Activated CD4-positive, alpha-beta memory T cell treated with anti-CD3 and anti-CD28 coated beads for 36 hours (primary cell): ENCODE data around the gene GH2. TPM values are rescaled to one million over a fixed set of nuclear protein-coding genes. Genes with fewer than 3 reads are reported as not detected.
"Not testable (repeated sequence)": the region's sequence is repeated elsewhere in the genome, so short reads cannot be mapped to it uniquely, and the experiment has no call there.

Source experiments
- CTCF ChIA-PET: fragments of 350-600 bp; sonication (Branson Sonifier 250); formaldehyde crosslinking; loops from one replicate; lab custom pipeline; 2021; ENCODE audit warnings: antibody characterized with exemption, inconsistent platforms; lab: Charles Lee
- POLR2A ChIA-PET: fragments of 350-600 bp; sonication (Branson Sonifier 250); formaldehyde crosslinking; loops from one replicate; lab custom pipeline; 2021; ENCODE audit warnings: antibody characterized with exemption; lab: Charles Lee
- DNase-seq: peaks from one replicate; pipeline ENCODE4 v3.0.0-alpha.2; 2020
- H3K27ac Mint-ChIP-seq: one replicate; pipeline ENCODE4 v1.8.0; 2021; ENCODE audit warnings: mixed read lengths
- H3K27me3 Mint-ChIP-seq: one replicate; pipeline ENCODE4 v1.8.0; 2021; ENCODE audit warnings: mixed read lengths
- H3K36me3 Mint-ChIP-seq: one replicate; pipeline ENCODE4 v1.8.0; 2021; ENCODE audit warnings: mixed read lengths
- H3K4me1 Mint-ChIP-seq: one replicate; pipeline ENCODE4 v1.8.0; 2021; ENCODE audit warnings: low read depth, mixed read lengths
- H3K4me3 Mint-ChIP-seq: one replicate; pipeline ENCODE4 v1.8.0; 2021; ENCODE audit warnings: mild to moderate bottlenecking, mixed read lengths
- H3K9me3 Mint-ChIP-seq: one replicate; pipeline ENCODE4 v1.8.0; 2021; ENCODE audit warnings: mixed read lengths
- intact Hi-C: fragments of 100-400 bp; cut with micrococcal nuclease; formaldehyde crosslinking; loops from one replicate; pipeline ENCODE4 v1.15.1; 2023
- total RNA-seq, 2 experiments: library from RNA; stranded (reverse); gene quantifications; one replicate each; pipeline ENCODE4 v1.2.3, GENCODE V29; 2021

The GH2 gene
- total RNA-seq, 2 experiments from 2014 or later = not detected

DNA sequence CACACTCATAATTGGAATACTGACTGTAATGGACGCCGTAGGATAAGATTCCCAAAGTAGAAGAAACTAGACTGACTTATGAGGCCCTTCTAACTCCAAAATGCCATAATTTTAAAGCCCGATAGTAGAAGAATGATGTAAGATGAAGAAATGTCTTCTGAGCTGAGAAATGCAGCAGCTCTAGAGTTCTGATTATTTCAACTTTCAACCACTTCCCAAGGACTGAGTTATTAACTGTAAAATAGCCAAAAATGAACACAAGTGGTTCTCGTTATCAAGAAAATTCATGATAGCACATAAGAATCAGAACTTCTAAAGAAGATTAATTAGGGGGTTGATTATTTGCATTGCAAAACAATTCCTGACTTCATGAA lies 11.5 kb downstream of the GH2 start:
- H3K9me3 Mint-ChIP-seq, H3K27ac Mint-ChIP-seq, DNase-seq, H3K36me3 Mint-ChIP-seq, H3K27me3 Mint-ChIP-seq, intact Hi-C loops, POLR2A ChIA-PET, H3K4me1 Mint-ChIP-seq, H3K4me3 Mint-ChIP-seq: not testable (repeated sequence)
- CTCF ChIA-PET = interaction anchor here (0.7 to 1.9 kb wide), 3 partner anchors 10 to 32 kb away, joined by 3 to 8 read pairs (median 5); no protein-coding TSS in a partner anchor

DNA sequence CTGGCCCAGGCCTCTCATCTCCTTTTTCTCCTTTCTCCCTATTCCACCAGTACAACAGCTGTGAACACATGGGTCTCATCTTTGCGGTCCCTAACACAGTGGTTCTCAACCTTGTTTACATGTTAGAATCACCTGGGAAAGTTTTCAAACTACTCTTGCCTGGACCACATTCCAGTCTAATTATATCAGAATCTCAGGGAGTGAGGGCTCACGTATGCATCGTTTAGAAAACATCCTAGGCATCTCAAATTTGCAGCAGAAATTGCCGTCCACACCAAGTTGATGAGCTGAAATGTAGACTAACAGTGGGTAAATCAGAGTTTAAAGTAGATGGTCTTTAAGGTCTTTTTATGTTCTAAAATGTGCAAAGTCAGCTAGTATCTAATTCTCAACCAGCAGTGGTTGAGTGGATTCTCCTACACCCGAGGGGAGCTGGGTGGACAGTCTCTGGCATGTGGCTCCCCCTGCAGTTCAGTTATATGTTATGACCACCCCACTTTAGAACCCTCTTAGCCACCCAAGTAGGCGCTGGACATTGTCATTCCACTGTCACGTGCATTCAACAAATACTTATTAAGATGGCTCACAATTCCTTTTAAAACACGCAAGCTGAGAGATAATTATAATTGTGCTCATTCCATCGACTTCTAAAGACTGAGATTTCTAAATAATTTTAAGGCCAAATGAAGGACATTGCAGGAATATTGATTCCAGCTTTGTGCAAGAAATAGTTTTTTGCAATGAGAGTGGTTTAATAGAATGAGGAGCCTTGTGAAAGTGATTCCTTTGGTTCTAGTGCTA lies 12.1 kb downstream of the GH2 start:
- H3K27me3 Mint-ChIP-seq, intact Hi-C loops, POLR2A ChIA-PET, H3K36me3 Mint-ChIP-seq, H3K4me3 Mint-ChIP-seq, H3K4me1 Mint-ChIP-seq, DNase-seq, H3K27ac Mint-ChIP-seq, H3K9me3 Mint-ChIP-seq: not testable (repeated sequence)
- CTCF ChIA-PET = interaction anchor here (1.6 to 1.9 kb wide), 2 partner anchors 9 to 21 kb away, joined by 5 to 8 read pairs; no protein-coding TSS in a partner anchor

DNA sequence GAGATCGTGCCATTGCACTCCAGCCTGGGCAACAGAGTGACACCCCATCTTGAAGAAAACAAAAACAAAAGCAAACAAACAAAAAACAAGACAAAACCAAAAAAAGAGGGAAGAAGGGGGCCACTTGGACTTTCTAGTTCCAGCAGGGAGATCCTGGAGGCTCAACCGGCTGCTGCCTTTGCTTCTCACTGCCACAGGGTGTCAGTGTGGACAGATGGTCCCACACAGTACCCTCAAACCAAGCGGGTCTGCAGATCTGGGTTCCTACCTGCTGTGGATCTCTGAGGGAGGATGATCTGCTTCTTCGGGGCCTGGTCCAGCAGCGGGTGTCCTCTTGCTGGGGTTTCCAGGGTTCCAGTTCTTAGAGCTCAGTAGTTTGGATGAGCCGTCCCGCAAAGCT lies 15.1 kb downstream of the GH2 start:
- H3K4me3 Mint-ChIP-seq, DNase-seq, H3K27ac Mint-ChIP-seq, H3K9me3 Mint-ChIP-seq, H3K27me3 Mint-ChIP-seq, intact Hi-C loops, H3K4me1 Mint-ChIP-seq, POLR2A ChIA-PET, H3K36me3 Mint-ChIP-seq: not testable (repeated sequence)
- CTCF ChIA-PET = interaction anchor here (0.6 to 4.9 kb wide), 18 partner anchors 8 to 689 kb away, joined by 3 to 42 read pairs (median 4); partner anchors contain the start of gene SMARCD2

GRCh38 chr17:63859257-63859656 lies 22.5 kb downstream of the GH2 start:
- no peak overlapping the region for H3K27ac Mint-ChIP-seq
- ChIA-PET POLR2A (interaction anchor here (0.8 to 1.3 kb wide), 2 partner anchors 10 to 18 kb away, joined by 3 to 4 read pairs; no protein-coding TSS in a partner anchor), CTCF (interaction anchor here (1.0 to 3.5 kb wide), 2 partner anchors 8 to 11 kb away, joined by 4 to 19 read pairs; no protein-coding TSS in a partner anchor)

GRCh38 chr17:63856425-63856824 lies 25.3 kb downstream of the GH2 start:
- intact Hi-C loops = not testable (repeated sequence)

More at GRCh38 chr17:63859257-63859656, 22.5 kb downstream of the GH2 start:
- H3K4me1 Mint-ChIP-seq = no peaks in the 10 kb centered on the region
- no peak overlapping the region for H3K4me3 Mint-ChIP-seq
- no peaks in the 10 kb centered on the region for H3K9me3 Mint-ChIP-seq
- no peak for DNase-seq
- H3K36me3 Mint-ChIP-seq = no peaks in the 10 kb centered on the region
- intact Hi-C loops = no loop called here
- peaks cover 5% of the 10 kb centered on the region for H3K27me3 Mint-ChIP-seq

GRCh38 chr17:63855185-63855584 lies 26.6 kb downstream of the GH2 start:
- H3K36me3 Mint-ChIP-seq = no peaks in the 10 kb centered on the region
- H3K27ac Mint-ChIP-seq = no peak overlapping the region
- intact Hi-C loops = no loop called here
- ChIA-PET POLR2A (no interaction called here), CTCF (interaction anchor here (1.0 to 7.0 kb wide), 3 partner anchors 11 to 278 kb away, joined by 3 to 42 read pairs (median 7); no protein-coding TSS in a partner anchor)
- no peak overlapping the region for H3K4me3 Mint-ChIP-seq
- H3K27me3 Mint-ChIP-seq = peaks cover 2% of the 10 kb centered on the region
- no peak for DNase-seq
- H3K4me1 Mint-ChIP-seq = no peaks in the 10 kb centered on the region
- no peaks in the 10 kb centered on the region for H3K9me3 Mint-ChIP-seq

More at GRCh38 chr17:63856425-63856824, 25.3 kb downstream of the GH2 start:
- H3K27me3 Mint-ChIP-seq, H3K36me3 Mint-ChIP-seq, H3K27ac Mint-ChIP-seq, H3K4me1 Mint-ChIP-seq, DNase-seq, H3K9me3 Mint-ChIP-seq, POLR2A ChIA-PET, H3K4me3 Mint-ChIP-seq: not testable (repeated sequence)
- CTCF ChIA-PET = interaction anchor here (0.7 to 7.0 kb wide), 2 partner anchors 10 to 259 kb away, joined by 3 to 42 read pairs; no protein-coding TSS in a partner anchor

DNA sequence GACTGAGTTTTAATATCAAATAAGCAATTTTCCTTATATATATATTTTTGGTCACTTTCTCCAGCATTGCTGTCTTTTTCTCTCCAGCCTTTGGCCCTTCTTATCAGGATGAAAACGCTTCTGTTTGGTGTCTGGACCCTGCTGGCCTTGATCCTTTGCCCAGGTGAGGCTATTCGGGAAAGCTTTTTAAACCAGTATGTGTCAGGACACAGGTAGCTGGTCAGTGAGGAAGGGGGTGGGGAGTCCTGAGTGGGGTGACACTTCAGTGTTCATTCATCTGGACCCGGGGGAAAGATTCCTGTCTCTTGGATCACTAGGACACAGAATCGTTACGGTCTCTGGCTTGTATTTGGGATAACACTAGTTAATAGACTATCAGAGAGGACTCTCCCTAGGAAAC lies 27.0 kb downstream of the GH2 start:
- H3K9me3 Mint-ChIP-seq = no peaks in the 10 kb centered on the region
- no peak overlapping the region for H3K27ac Mint-ChIP-seq
- CTCF ChIA-PET = interaction anchor here (1.0 to 7.0 kb wide), 2 partner anchors 12 to 279 kb away, joined by 7 to 42 read pairs; no protein-coding TSS in a partner anchor
- intact Hi-C loops = no loop called here
- POLR2A ChIA-PET = no interaction called here
- no peaks in the 10 kb centered on the region for H3K4me1 Mint-ChIP-seq
- no peak for DNase-seq
- no peaks in the 10 kb centered on the region for H3K36me3 Mint-ChIP-seq
- no peaks in the 10 kb centered on the region for H3K27me3 Mint-ChIP-seq
- no peak overlapping the region for H3K4me3 Mint-ChIP-seq

DNA sequence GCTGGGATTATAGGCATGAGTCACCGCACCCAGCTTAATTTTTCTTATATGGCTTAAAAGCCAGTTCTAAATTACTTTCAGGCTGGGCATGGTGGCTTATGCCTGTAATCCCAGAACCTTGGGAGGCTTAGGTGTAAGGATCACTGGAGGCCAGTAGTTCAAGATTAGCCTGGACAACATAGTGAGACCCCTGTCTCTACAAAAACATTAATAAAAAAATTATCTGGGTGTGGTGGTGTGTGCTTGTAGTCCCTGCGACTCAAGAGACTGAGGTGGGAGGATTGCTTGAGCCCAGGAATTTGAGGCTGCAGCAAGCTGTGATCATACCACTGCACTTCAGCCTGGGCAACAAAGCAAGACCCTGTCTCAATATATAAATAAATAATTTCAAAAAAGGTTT lies 28.5 kb downstream of the GH2 start:
- Mint-ChIP-seq H3K27ac (no peak overlapping the region), H3K4me1 (peaks cover 7% of the 10 kb centered on the region), H3K36me3 (no peaks in the 10 kb centered on the region), H3K4me3 (no peak overlapping the region), H3K27me3 (no peaks in the 10 kb centered on the region), H3K9me3 (peaks cover under 1% of the 10 kb centered on the region)
- intact Hi-C loops = no loop called here
- DNase-seq = no peak
- POLR2A ChIA-PET = no interaction called here
- CTCF ChIA-PET = interaction anchor here (7.0 kb wide), 1 partner anchor 13 kb away, joined by 42 read pairs; no protein-coding TSS in a partner anchor

GRCh38 chr17:63850401-63850800 lies 31.3 kb downstream of the GH2 start:
- POLR2A ChIA-PET = no interaction called here
- H3K27me3 Mint-ChIP-seq = no peaks in the 10 kb centered on the region
- H3K4me1 Mint-ChIP-seq = peaks cover 15% of the 10 kb centered on the region
- no peaks in the 10 kb centered on the region for H3K36me3 Mint-ChIP-seq
- H3K27ac Mint-ChIP-seq = no peak overlapping the region
- peaks cover 5% of the 10 kb centered on the region for H3K9me3 Mint-ChIP-seq
- CTCF ChIA-PET = interaction anchor here (0.8 to 7.0 kb wide), 2 partner anchors 10 to 16 kb away, joined by 4 to 42 read pairs; no protein-coding TSS in a partner anchor
- intact Hi-C loops = no loop called here
- no peak for DNase-seq
- no peak overlapping the region for H3K4me3 Mint-ChIP-seq

- peak; percentile 98 for DNase-seq
- Mint-ChIP-seq H3K4me1 (peaks cover 18% of the 10 kb centered on the region), H3K4me3 (peak overlapping the region; percentile 59), H3K9me3 (peaks cover 5% of the 10 kb centered on the region), H3K27me3 (no peaks in the 10 kb centered on the region), H3K27ac (peak overlapping the region; percentile 80), H3K36me3 (no peaks in the 10 kb centered on the region)
- ChIA-PET POLR2A (interaction anchor here (0.7 to 1.1 kb wide), 3 partner anchors 8 to 171 kb away, joined by 3 to 5 read pairs (median 3); partner anchors contain the start of gene ICAM2), CTCF (interaction anchor here (0.6 to 3.2 kb wide), 26 partner anchors 9 to 297 kb away, joined by 3 to 30 read pairs (median 4); partner anchors contain the start of genes CCDC47, DDX42, FTSJ3 and MAP3K3)
- intact Hi-C loops = no loop called here
Measured at GRCh38 chr17:63848834-63849689, 32.7 kb downstream of the GH2 start.

DNA sequence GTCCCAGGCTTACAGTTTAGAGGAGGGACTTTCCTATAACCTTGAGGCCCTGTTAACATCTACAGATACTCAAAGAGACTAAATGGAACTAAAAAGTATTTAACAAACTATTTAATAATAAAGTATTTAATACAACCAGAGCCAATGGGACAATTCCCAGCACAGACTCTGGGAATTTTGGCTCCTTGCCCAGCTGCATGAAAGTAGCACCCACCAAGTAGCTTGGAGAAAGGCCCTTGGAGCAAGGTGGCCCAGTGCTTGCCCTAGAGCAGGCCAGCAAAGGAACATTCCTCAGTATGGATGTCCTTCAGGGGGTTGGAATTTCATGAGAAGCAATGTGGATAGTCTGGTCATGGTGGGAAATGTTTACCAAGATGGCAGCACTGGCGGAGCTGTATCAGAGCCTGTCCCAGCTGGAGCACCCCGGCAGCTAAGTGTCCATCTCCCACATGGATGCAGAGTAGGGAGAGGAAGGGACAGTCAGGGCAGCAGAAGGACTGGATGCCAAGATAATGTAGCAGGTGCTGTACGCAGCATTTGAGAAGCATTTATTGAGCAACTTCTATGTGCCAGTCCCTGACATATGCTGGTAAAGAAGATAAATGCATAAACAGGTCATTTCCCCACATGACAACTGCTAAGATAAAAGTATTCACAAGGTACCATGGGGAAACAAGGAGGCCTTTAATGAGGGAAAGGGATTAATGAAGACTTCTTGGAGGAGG lies 34.1 kb downstream of the GH2 start:
- POLR2A ChIA-PET = interaction anchor here (1.0 kb wide), 1 partner anchor 172 kb away, joined by 5 read pairs; the partner anchor contains the start of gene ICAM2
- no peak for DNase-seq
- H3K27ac Mint-ChIP-seq = peak overlapping the region; percentile 18
- peak overlapping the region; percentile 32 for H3K4me3 Mint-ChIP-seq
- no peaks in the 10 kb centered on the region for H3K36me3 Mint-ChIP-seq
- CTCF ChIA-PET = interaction anchor here (0.7 to 3.2 kb wide), 6 partner anchors 10 to 369 kb away, joined by 3 to 30 read pairs (median 7); partner anchors contain the start of genes CCDC47 and DDX42
- intact Hi-C loops = no loop called here
- peaks cover 5% of the 10 kb centered on the region for H3K9me3 Mint-ChIP-seq
- H3K27me3 Mint-ChIP-seq = no peaks in the 10 kb centered on the region
- peaks cover 23% of the 10 kb centered on the region for H3K4me1 Mint-ChIP-seq
